HepG2 (cell line): Measurements from ENCODE around the gene STOML2. TPM values are rescaled to one million over a fixed set of nuclear protein-coding genes. Genes with fewer than 3 reads are reported as not detected.

Source experiments
- ATF7-NPFF ChIP-seq: sonication (generic); formaldehyde crosslinking; IDR thresholded peaks from 2 replicates; pipeline ENCODE4 v1.8.1; 2023; ENCODE audit warnings: mild to moderate bottlenecking, low read depth, missing genetic modification reagents, moderate library complexity
- CHD4 ChIP-seq: fragments of 200-600 bp; sonication (generic); IDR thresholded peaks from 2 replicates; pipeline ENCODE4 v1.7.0; 2017; ENCODE audit warnings: mild to moderate bottlenecking, low read length, borderline replicate concordance
- FIP1L1 ChIP-seq: fragments of 200-400 bp; formaldehyde crosslinking; IDR thresholded peaks from 2 replicates; pipeline ENCODE4 v1.6.1; 2018; ENCODE audit warnings: low read depth, mild to moderate bottlenecking, low read length, moderate library complexity, borderline replicate concordance; ENCODE audit not compliant: insufficient read depth
- HMGA1 ChIP-seq: sonication (generic); formaldehyde crosslinking; conservative IDR thresholded peaks from 2 replicates; pipeline ENCODE4 v1.4.0; 2020; ENCODE audit warnings: missing genetic modification reagents
- KMT2A ChIP-seq: sonication (generic); formaldehyde crosslinking; IDR thresholded peaks from 2 replicates; pipeline ENCODE4 v1.4.0; 2020; ENCODE audit warnings: missing genetic modification reagents
- MBD4 ChIP-seq: IDR thresholded peaks from 2 replicates; pipeline ENCODE4 v1.6.1; 2012; ENCODE audit warnings: low read length, inconsistent platforms, borderline replicate concordance
- MIER3 ChIP-seq: IDR thresholded peaks from 2 replicates; pipeline ENCODE4 v1.6.1; 2016; ENCODE audit warnings: missing compliant biosample characterization, borderline replicate concordance
- MXD4 ChIP-seq: IDR thresholded peaks from 2 replicates; pipeline ENCODE4 v1.6.1; 2016; ENCODE audit warnings: mild to moderate bottlenecking, missing biosample characterization, missing genetic modification reagents
- NR2F6 ChIP-seq, 2 experiments: IDR thresholded peaks; 2 replicates each; pipeline ENCODE4 v1.6.1; 2016; ENCODE audit warnings: antibody characterized with exemption in 1 of 2, mild to moderate bottlenecking in 1 of 2
- RARA ChIP-seq: IDR thresholded peaks from 2 replicates; pipeline ENCODE4 v1.6.1; 2016; ENCODE audit warnings: missing genetic modification reagents, missing compliant biosample characterization
- SRY ChIP-seq: sonication (generic); formaldehyde crosslinking; IDR thresholded peaks from 2 replicates; pipeline ENCODE4 v1.8.0; 2022; ENCODE audit warnings: mild to moderate bottlenecking, missing genetic modification reagents
- STAT5B ChIP-seq: sonication (generic); formaldehyde crosslinking; IDR thresholded peaks from 2 replicates; pipeline ENCODE4 v1.4.0; 2020; ENCODE audit warnings: missing genetic modification reagents
- ZMYM4 ChIP-seq: sonication (generic); formaldehyde crosslinking; IDR thresholded peaks from 2 replicates; pipeline ENCODE4 v1.8.1; 2023; ENCODE audit warnings: mild to moderate bottlenecking, missing genetic modification reagents
- ZNF234 ChIP-seq: sonication (generic); formaldehyde crosslinking; conservative IDR thresholded peaks from 2 replicates; pipeline ENCODE4 v1.5.1; 2020; ENCODE audit warnings: mild to moderate bottlenecking, missing genetic modification reagents
- ZNF263 ChIP-seq: sonication (generic); formaldehyde crosslinking; IDR thresholded peaks from 2 replicates; pipeline ENCODE4 v1.4.0; 2020; ENCODE audit warnings: missing genetic modification reagents
- ZNF589 ChIP-seq: sonication (generic); formaldehyde crosslinking; conservative IDR thresholded peaks from 2 replicates; pipeline ENCODE4 v1.8.0; 2022; ENCODE audit warnings: mild to moderate bottlenecking, moderate library complexity, missing genetic modification reagents
- ZNF740 ChIP-seq: sonication (generic); formaldehyde crosslinking; IDR thresholded peaks from 2 replicates; pipeline ENCODE4 v1.4.0; 2020; ENCODE audit warnings: missing genetic modification reagents
- ZNF746 ChIP-seq: sonication (generic); formaldehyde crosslinking; IDR thresholded peaks from 2 replicates; pipeline ENCODE4 v1.8.0; 2022; ENCODE audit warnings: mild to moderate bottlenecking, missing genetic modification reagents
- ZNF839 ChIP-seq: sonication (generic); formaldehyde crosslinking; IDR thresholded peaks from 2 replicates; pipeline ENCODE4 v1.4.0; 2020; ENCODE audit warnings: missing genetic modification reagents, mild to moderate bottlenecking, borderline replicate concordance
- polyA plus RNA-seq, 8 experiments: library from polyadenylated mRNA; depleted of rRNA in 3 of 8; stranded (reverse) in 7 of 8; unstranded in 1 of 8; fragments of >200 nt; fragmentation: Illumina TruSeq in 4 of 8; extraction: Trizol in 4 of 8; gene quantifications; 2 replicates each; pipeline versions ENCODE4 v1.2.1 to v1.2.3, GENCODE V29; 2011 to 2016; ENCODE audit warnings: low read depth in 4 of 8, missing spikeins in 1 of 8, mixed read lengths in 1 of 8; ENCODE audit not compliant: insufficient read depth in 1 of 8
- total RNA-seq, 5 experiments: library from RNA; depleted of rRNA; stranded (reverse); fragments of >200 nt; fragmentation: Illumina TruSeq; extraction: Trizol; gene quantifications; 2 replicates each; pipeline ENCODE4 v1.2.3, GENCODE V29; 2016; ENCODE audit warnings: low read depth in 1 of 5
- TF ChIP-seq, protein P1 (sequence below): sonication (generic); formaldehyde crosslinking; IDR thresholded peaks from 2 replicates; pipeline ENCODE4 v1.5.0; 2020; ENCODE audit warnings: mild to moderate bottlenecking, missing genetic modification reagents
- TF ChIP-seq, protein P2 (sequence below): sonication (generic); formaldehyde crosslinking; IDR thresholded peaks from 2 replicates; pipeline ENCODE4 v1.4.0; 2020; ENCODE audit warnings: missing genetic modification reagents

STOML2 gene
- total and polyA plus RNA-seq, 2 of the 13 experiments (the other 11 are each of a cell fraction or from before 2014, with no cell fraction given) = 245 to 250 TPM

DNA sequence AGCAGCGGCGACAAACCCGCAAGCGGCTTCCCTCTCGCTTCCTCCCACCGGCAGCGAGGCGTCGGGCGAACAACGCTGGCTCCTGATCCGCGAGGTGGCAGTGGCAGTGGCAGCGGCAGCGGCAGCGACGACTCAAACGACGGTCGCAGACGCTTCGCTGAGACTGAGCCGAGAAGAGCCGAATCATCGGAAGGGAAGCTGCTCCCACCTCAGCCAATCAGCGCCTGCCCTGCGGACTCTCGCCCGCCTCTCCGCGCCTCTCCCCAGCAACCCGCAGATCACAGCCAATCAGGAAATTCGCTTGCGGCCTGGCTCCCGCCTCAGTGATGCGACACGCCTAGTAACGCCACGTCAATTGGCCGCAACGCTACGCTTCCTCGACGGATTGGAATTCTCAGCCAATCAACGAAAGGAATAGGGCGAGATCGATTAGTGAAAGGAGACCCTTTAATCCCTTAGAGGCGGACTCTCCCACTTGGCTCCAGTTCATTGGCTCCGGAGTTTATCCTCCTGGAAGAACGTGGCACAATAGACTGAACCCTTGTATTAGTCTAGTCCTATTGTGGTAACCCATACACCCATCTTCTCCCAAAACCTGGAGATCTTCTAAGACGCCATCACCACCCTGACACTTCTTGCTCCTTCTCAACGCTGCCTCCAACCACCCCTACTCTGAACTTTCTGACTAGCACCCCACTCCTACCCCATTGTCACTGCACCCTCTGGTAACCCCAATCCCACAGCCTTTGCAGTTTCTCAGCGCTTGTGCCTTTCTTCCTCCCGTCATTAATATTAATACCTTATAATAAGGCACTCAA is 30.3 kb downstream of the STOML2 start, which contains the start of gene VCP (continued):
- TF ChIP-seq, protein P1, sequence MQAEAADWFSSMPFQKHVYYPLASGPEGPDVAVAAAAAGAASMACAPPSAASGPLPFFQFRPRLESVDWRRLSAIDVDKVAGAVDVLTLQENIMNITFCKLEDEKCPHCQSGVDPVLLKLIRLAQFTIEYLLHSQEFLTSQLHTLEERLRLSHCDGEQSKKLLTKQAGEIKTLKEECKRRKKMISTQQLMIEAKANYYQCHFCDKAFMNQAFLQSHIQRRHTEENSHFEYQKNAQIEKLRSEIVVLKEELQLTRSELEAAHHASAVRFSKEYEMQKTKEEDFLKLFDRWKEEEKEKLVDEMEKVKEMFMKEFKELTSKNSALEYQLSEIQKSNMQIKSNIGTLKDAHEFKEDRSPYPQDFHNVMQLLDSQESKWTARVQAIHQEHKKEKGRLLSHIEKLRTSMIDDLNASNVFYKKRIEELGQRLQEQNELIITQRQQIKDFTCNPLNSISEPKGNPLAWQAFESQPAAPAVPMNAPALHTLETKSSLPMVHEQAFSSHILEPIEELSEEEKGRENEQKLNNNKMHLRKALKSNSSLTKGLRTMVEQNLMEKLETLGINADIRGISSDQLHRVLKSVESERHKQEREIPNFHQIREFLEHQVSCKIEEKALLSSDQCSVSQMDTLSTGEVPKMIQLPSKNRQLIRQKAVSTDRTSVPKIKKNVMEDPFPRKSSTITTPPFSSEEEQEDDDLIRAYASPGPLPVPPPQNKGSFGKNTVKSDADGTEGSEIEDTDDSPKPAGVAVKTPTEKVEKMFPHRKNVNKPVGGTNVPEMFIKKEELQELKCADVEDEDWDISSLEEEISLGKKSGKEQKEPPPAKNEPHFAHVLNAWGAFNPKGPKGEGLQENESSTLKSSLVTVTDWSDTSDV = no peak
- TF ChIP-seq MIER3 (CRISPR knock-in tag) (peak; percentile 39; the same call in 1 of the 2 replicates), STAT5B (no peak), ZNF589 (CRISPR knock-in tag) (no peak), CHD4 (no peak), MXD4 (CRISPR knock-in tag) (0 out of 2 replicates have a peak, but pooled peaks have one; percentile 25), ZNF746 (CRISPR knock-in tag) (no peak), ATF7-NPFF (CRISPR knock-in tag) (0 out of 2 replicates have a peak, but pooled peaks have one; percentile 29), MBD4 (no peak), SRY (CRISPR knock-in tag) (no peak), ZNF839 (CRISPR knock-in tag) (no peak), RARA (CRISPR knock-in tag) (no peak), KMT2A (CRISPR knock-in tag) (no peak; the same call in 1 of the 2 replicates), ZNF263 (no peak; the same call in 1 of the 2 replicates), FIP1L1 (no peak), ZMYM4 (CRISPR knock-in tag) (peak; percentile 83), HMGA1 (CRISPR knock-in tag) (no peak), ZNF234 (CRISPR knock-in tag) (no peak), NR2F6 (IDR thresholded peaks at IDR 0.05) (no peak), NR2F6 (CRISPR knock-in tag; IDR thresholded peaks at IDR 0.05) (no peak; the same call in 1 of the 2 replicates), ZNF740 (CRISPR knock-in tag) (0 out of 2 replicates have a peak, but pooled peaks have one; percentile 33)
- TF ChIP-seq, protein P2, sequence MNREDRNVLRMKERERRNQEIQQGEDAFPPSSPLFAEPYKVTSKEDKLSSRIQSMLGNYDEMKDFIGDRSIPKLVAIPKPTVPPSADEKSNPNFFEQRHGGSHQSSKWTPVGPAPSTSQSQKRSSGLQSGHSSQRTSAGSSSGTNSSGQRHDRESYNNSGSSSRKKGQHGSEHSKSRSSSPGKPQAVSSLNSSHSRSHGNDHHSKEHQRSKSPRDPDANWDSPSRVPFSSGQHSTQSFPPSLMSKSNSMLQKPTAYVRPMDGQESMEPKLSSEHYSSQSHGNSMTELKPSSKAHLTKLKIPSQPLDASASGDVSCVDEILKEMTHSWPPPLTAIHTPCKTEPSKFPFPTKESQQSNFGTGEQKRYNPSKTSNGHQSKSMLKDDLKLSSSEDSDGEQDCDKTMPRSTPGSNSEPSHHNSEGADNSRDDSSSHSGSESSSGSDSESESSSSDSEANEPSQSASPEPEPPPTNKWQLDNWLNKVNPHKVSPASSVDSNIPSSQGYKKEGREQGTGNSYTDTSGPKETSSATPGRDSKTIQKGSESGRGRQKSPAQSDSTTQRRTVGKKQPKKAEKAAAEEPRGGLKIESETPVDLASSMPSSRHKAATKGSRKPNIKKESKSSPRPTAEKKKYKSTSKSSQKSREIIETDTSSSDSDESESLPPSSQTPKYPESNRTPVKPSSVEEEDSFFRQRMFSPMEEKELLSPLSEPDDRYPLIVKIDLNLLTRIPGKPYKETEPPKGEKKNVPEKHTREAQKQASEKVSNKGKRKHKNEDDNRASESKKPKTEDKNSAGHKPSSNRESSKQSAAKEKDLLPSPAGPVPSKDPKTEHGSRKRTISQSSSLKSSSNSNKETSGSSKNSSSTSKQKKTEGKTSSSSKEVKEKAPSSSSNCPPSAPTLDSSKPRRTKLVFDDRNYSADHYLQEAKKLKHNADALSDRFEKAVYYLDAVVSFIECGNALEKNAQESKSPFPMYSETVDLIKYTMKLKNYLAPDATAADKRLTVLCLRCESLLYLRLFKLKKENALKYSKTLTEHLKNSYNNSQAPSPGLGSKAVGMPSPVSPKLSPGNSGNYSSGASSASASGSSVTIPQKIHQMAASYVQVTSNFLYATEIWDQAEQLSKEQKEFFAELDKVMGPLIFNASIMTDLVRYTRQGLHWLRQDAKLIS (CRISPR knock-in tag) = no peak
